GM12874 (cell line): Measurements from ENCODE around the gene LENG9.

Experiments
- TF ChIP-seq, protein P1 (sequence below): IDR thresholded peaks from 2 replicates; pipeline ENCODE4 v1.5.1; 2011; ENCODE audit warnings: low read depth, mild to moderate bottlenecking, control low read depth, low read length, moderate library complexity; ENCODE audit not compliant: insufficient read depth

The LENG9 gene

GRCh38 chr19:54477650-54478049, 14.1 kb upstream of the LENG9 start:
- TF ChIP-seq, protein P1, sequence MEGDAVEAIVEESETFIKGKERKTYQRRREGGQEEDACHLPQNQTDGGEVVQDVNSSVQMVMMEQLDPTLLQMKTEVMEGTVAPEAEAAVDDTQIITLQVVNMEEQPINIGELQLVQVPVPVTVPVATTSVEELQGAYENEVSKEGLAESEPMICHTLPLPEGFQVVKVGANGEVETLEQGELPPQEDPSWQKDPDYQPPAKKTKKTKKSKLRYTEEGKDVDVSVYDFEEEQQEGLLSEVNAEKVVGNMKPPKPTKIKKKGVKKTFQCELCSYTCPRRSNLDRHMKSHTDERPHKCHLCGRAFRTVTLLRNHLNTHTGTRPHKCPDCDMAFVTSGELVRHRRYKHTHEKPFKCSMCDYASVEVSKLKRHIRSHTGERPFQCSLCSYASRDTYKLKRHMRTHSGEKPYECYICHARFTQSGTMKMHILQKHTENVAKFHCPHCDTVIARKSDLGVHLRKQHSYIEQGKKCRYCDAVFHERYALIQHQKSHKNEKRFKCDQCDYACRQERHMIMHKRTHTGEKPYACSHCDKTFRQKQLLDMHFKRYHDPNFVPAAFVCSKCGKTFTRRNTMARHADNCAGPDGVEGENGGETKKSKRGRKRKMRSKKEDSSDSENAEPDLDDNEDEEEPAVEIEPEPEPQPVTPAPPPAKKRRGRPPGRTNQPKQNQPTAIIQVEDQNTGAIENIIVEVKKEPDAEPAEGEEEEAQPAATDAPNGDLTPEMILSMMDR, result no peak

DNA sequence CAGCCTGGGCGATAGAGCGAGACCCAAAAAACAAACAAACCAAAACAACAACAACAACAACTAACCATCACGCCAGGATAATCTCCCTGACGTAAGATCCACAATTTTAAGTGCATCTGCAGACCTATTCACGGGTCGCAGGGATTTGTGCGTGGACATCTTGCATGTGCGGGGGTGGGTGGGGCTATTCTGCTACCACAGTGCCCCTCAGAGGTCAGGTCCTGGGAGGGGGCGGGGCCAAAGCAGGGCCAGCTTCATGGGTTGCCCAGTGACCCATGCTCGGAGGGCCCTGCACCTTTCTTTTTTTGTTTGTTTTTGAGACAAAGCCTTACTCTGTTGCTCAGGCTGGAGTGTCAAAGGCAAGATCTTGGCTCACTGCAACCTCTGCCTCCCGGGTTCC, 12.1 kb upstream of the LENG9 start:
- TF ChIP-seq, protein P1, result no peak

GRCh38 chr19:54473892-54474372, 10.4 kb upstream of the LENG9 start:
- TF ChIP-seq, protein P1, result no peak

GRCh38 chr19:54473071-54473891, 9.7 kb upstream of the LENG9 start, which contains the start of gene CDC42EP5:
CDC42EP5 (minus strand) TSS chr19:54473296; CDS start chr19:54465547, 7,749 bp downstream.
- TF ChIP-seq, protein P1, result no peak

DNA sequence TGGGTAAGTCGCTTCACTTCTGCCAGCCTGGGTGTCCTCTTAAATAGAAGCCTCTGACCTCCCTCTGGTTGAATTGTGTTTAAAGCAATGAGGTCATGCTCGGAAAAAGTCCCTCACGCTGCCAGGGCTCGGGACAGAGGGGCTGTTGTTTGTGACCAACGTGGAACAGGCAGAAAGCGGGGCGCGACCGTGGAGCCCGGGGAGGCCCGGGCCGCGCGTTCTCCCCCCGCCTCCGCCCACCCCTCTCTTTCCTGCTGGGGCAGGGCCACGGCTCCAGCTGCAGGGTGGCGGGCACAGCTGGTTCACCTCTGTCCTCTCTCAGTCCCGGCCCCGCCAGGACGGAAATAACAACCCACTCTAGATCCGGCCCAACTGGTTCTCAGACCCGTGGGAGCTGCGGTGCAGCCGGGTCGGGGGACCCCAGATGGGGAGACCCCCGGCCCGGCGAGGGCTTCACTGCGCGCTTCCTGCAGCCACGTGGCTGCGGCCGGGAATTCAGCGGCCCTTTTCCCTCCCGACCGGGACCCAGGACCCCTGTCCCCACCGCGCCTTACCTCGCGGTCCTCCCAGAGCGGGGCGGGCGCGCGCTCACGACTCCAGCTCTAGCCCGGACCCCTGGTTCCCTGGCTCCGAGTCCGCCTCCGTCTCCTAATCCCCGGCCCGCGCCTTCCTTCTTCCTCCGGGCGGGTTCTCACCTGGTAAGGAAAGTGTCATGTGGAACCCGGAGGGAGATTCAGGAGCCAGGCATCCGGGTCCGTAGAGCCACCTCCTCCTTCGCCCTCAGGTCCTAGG, 7.6 kb upstream of the LENG9 start:
- TF ChIP-seq, protein P1, result no peak

GRCh38 chr19:54470276-54470887, 6.8 kb upstream of the LENG9 start:
- TF ChIP-seq, protein P1, result no peak

DNA sequence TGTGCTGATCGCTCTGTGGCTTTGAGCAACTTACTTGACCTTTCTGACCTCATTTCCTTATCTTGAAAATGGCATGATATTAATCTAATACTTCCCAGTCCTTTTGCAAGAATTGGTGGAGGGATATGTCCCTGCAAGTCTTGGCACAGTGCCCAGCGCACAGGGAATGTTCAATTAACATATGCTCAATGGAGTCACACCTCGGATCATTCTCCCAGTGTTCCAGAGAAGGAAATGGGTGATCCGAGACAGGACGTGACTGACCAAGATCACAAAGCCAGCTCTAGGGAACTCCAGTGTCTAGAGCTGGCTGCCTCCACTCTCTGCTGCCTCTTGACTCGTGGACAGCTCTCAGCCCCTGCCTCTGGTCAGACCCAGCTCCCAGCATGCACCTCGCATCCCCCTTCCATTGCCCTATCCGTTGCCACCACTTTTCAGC, 5.9 kb upstream of the LENG9 start:
- TF ChIP-seq, protein P1, result no peak
